ENCODE measurements around the gene CUL7. TPM values are rescaled to one million over a fixed set of nuclear protein-coding genes. Genes with fewer than 3 reads are reported as not detected.
A peak's percentile ranks its signal among the peaks of the same experiment; 100 is the strongest.

The CUL7 gene
- total and polyA plus RNA-seq, 10 of the 15 experiments (the other 5 are each of a cell fraction or from before 2014, with no cell fraction given): 0.66 to 18.4 (median 10.9) TPM

DNA sequence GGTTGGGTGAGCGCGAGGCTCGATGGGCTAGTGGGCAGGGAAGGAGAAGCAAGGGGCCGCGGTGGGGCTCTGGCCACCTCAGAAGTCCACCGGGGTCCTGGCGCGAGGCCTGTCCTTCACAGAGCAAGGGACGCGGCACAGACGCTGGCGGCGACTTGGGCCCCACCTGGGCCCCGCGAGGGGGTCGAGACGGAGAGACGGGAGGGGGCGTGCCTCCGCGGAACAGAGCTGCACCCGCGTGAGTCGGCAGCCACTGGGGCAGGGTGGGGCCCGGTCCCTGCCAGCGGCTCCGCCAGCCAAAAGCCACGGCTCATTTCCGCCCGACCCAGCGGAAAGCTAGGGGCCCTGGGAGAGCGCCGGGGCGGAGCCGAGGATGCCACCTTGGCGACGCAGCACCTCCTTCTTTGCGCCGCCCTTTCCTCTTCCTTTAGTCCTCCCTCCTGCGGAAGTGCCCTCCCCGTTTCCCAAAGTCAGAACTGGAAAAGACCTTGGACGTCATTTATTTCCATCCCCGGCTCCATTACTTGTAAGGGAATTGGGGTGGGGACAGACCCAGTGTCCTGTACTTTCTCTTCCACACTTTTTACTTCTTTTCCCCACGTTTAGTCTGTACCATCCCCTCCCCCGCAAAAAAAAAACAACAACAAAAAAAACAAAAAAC is at the start of gene CUL7 (continued):
- TF ChIP-seq, protein P1, sequence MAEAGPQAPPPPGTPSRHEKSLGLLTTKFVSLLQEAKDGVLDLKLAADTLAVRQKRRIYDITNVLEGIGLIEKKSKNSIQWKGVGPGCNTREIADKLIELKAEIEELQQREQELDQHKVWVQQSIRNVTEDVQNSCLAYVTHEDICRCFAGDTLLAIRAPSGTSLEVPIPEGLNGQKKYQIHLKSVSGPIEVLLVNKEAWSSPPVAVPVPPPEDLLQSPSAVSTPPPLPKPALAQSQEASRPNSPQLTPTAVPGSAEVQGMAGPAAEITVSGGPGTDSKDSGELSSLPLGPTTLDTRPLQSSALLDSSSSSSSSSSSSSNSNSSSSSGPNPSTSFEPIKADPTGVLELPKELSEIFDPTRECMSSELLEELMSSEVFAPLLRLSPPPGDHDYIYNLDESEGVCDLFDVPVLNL (IDR thresholded peaks at IDR 0.05; ENCODE audit: low read depth, low read length): no peak
- TF ChIP-seq SREBF2 (IDR thresholded peaks at IDR 0.05; ENCODE audit: low read length) (no peak), CBFB (IDR thresholded peaks at IDR 0.05; ENCODE audit: low read depth) (peak; percentile 18; the same call in 1 of the 2 replicates), CBX5 (IDR thresholded peaks at IDR 0.05; ENCODE audit: low read depth) (no peak), NFXL1 (IDR thresholded peaks at IDR 0.05; ENCODE audit: borderline replicate concordance) (no peak), ATF7 (IDR thresholded peaks at IDR 0.05; ENCODE audit: low read depth) (peak; percentile 67), SMC3 (IDR thresholded peaks at IDR 0.05; ENCODE audit: borderline replicate concordance, low read length) (0 out of 2 replicates have a peak, but pooled peaks have one; percentile 2), NR2C1 (IDR thresholded peaks at IDR 0.05) (no peak), ESRRA (IDR thresholded peaks at IDR 0.05; ENCODE audit: low read length) (no peak), POU2F2 (IDR thresholded peaks at IDR 0.05; ENCODE audit: borderline replicate concordance, low read depth, low read length) (peak; percentile 72; the same call in 1 of the 3 replicates), SUPT20H (IDR thresholded peaks at IDR 0.05; ENCODE audit: borderline replicate concordance, control insufficient read depth, low read depth, low read length) (no peak)
- TF ChIP-seq, protein P2, sequence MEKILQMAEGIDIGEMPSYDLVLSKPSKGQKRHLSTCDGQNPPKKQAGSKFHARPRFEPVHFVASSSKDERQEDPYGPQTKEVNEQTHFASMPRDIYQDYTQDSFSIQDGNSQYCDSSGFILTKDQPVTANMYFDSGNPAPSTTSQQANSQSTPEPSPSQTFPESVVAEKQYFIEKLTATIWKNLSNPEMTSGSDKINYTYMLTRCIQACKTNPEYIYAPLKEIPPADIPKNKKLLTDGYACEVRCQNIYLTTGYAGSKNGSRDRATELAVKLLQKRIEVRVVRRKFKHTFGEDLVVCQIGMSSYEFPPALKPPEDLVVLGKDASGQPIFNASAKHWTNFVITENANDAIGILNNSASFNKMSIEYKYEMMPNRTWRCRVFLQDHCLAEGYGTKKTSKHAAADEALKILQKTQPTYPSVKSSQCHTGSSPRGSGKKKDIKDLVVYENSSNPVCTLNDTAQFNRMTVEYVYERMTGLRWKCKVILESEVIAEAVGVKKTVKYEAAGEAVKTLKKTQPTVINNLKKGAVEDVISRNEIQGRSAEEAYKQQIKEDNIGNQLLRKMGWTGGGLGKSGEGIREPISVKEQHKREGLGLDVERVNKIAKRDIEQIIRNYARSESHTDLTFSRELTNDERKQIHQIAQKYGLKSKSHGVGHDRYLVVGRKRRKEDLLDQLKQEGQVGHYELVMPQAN (conservative IDR thresholded peaks at IDR 0.05): peak; percentile 92
- TF ChIP-seq, protein P3, sequence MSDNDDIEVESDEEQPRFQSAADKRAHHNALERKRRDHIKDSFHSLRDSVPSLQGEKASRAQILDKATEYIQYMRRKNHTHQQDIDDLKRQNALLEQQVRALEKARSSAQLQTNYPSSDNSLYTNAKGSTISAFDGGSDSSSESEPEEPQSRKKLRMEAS (IDR thresholded peaks at IDR 0.05; ENCODE audit: low read depth, low read length): peak; percentile 62
- TF ChIP-seq, protein P4, sequence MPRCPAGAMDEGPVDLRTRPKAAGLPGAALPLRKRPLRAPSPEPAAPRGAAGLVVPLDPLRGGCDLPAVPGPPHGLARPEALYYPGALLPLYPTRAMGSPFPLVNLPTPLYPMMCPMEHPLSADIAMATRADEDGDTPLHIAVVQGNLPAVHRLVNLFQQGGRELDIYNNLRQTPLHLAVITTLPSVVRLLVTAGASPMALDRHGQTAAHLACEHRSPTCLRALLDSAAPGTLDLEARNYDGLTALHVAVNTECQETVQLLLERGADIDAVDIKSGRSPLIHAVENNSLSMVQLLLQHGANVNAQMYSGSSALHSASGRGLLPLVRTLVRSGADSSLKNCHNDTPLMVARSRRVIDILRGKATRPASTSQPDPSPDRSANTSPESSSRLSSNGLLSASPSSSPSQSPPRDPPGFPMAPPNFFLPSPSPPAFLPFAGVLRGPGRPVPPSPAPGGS (IDR thresholded peaks at IDR 0.05; ENCODE audit: borderline replicate concordance, insufficient read depth, low read depth, low read length, poor library complexity, severe bottlenecking): peak; percentile 85
- TF ChIP-seq, protein P5, sequence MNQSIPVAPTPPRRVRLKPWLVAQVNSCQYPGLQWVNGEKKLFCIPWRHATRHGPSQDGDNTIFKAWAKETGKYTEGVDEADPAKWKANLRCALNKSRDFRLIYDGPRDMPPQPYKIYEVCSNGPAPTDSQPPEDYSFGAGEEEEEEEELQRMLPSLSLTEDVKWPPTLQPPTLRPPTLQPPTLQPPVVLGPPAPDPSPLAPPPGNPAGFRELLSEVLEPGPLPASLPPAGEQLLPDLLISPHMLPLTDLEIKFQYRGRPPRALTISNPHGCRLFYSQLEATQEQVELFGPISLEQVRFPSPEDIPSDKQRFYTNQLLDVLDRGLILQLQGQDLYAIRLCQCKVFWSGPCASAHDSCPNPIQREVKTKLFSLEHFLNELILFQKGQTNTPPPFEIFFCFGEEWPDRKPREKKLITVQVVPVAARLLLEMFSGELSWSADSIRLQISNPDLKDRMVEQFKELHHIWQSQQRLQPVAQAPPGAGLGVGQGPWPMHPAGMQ (IDR thresholded peaks at IDR 0.05; ENCODE audit: borderline replicate concordance): no peak
- TF ChIP-seq, protein P6, sequence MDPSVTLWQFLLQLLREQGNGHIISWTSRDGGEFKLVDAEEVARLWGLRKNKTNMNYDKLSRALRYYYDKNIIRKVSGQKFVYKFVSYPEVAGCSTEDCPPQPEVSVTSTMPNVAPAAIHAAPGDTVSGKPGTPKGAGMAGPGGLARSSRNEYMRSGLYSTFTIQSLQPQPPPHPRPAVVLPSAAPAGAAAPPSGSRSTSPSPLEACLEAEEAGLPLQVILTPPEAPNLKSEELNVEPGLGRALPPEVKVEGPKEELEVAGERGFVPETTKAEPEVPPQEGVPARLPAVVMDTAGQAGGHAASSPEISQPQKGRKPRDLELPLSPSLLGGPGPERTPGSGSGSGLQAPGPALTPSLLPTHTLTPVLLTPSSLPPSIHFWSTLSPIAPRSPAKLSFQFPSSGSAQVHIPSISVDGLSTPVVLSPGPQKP (IDR thresholded peaks at IDR 0.05; ENCODE audit: low read depth, low read length): no peak
- TF ChIP-seq, protein P7, sequence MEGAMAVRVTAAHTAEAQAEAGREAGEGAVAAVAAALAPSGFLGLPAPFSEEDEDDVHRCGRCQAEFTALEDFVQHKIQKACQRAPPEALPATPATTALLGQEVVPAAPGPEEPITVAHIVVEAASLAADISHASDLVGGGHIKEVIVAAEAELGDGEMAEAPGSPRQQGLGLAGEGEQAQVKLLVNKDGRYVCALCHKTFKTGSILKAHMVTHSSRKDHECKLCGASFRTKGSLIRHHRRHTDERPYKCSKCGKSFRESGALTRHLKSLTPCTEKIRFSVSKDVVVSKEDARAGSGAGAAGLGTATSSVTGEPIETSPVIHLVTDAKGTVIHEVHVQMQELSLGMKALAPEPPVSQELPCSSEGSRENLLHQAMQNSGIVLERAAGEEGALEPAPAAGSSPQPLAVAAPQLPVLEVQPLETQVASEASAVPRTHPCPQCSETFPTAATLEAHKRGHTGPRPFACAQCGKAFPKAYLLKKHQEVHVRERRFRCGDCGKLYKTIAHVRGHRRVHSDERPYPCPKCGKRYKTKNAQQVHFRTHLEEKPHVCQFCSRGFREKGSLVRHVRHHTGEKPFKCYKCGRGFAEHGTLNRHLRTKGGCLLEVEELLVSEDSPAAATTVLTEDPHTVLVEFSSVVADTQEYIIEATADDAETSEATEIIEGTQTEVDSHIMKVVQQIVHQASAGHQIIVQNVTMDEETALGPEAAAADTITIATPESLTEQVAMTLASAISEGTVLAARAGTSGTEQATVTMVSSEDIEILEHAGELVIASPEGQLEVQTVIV (IDR thresholded peaks at IDR 0.05; ENCODE audit: borderline replicate concordance, partially characterized antibody): peak; percentile 55
- TF ChIP-seq, protein P8, sequence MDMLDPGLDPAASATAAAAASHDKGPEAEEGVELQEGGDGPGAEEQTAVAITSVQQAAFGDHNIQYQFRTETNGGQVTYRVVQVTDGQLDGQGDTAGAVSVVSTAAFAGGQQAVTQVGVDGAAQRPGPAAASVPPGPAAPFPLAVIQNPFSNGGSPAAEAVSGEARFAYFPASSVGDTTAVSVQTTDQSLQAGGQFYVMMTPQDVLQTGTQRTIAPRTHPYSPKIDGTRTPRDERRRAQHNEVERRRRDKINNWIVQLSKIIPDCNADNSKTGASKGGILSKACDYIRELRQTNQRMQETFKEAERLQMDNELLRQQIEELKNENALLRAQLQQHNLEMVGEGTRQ (IDR thresholded peaks at IDR 0.05; ENCODE audit: borderline replicate concordance, low read depth, low read length): no peak

Measured in GM12878 (cell line).